NOMO-1 treated with dmso at 0.1 percent for 144 hours (cell line): ENCODE data around the gene ROCK2.

Source experiments
- DNase-seq: peaks from one replicate; lab custom pipeline; 2025; ENCODE audit not compliant: unreplicated experiment; lab: John Stamatoyannopoulos, UW

ROCK2 gene

GRCh38 chr2:11367170-11367730, 22.8 kb upstream of the ROCK2 start:
- no peak for DNase-seq

GRCh38 chr2:11366326-11366741, 21.9 kb upstream of the ROCK2 start:
- DNase-seq, result no peak

GRCh38 chr2:11365096-11365879, 20.9 kb upstream of the ROCK2 start:
- DNase-seq, result no peak

- no peak for DNase-seq
These were observed 20.1 kb upstream of the ROCK2 start for GRCh38 chr2:11364565-11364887.

DNA sequence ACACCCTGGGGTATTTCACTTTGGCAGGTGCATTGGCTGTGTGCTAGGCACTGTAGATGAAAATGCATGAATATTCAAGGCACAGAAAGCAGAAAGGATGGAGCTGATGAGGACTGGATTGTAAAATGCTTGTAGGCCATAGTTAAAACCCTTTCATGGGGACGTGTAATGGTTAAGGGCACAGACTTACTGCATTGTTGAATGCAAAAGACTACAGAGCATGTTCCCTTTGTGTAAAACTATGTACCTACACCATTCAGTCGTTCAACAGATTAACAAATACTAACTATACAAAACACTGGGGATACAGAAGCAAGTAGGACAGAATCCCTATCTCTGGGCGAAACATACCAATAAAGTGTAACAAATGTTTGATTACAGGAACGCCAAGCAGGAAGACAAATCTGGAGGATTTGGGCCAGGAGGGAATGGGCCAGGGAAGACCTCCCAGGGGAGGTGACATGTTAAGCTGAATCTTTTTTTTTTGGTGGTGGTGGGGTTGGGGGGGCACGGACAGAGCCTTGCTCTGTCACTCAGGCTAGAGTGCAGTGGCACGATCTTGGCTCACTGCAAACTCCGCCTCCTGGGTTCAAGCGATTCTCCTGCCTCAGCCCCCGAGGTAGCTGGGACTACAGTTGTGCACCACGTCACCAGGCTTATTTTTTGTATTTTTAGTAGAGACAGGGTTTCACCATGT, 19.6 kb upstream of the ROCK2 start:
- DNase-seq, result no peak

DNA sequence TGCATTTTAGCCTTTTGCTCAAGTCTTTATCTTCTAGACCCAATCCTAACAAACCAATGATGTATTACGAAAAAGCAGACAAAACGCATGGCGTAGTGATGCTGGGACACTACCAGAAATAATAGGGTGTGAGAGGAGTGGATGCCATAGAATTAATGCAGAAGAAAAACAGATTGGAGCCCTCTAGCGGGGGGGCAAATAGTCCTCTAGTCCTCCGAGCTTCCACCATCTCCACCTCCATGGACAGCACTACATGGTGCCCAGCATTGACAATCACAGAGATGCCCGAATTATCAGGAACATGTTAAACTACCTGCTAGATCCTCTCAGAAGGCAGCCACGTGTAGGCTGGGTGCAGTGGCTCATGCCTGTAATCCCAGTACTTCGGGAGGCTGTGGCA, 15.4 kb upstream of the ROCK2 start:
- no peak for DNase-seq

DNA sequence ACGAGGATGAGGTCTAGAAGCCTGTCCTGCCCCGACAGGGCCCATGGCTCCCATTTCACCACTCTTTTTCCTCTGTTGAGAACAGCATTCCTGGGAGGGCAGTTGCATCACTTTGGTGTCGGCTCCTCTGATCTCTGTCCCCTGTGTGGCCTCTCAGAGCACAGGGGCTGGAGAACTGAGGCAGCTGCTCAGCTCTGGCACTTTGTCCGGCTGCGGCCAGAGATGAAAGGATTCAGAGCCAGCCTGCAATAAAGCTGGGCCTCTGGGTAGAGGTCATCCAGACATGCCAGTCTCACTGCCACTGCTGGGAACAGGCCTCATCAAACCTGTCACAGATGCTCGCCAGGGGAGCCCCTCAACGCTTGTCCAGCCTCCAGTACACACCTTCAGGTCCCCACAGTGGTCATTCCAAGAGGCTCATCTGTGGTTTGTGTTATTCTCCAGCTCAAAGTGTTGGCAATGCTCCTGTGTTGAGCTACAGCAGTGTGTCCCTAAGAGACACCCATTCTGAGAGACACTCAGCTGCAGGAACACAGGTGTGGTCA, 13.1 kb upstream of the ROCK2 start:
- DNase-seq, result no peak

GRCh38 chr2:11356764-11357163, 12.3 kb upstream of the ROCK2 start:
- DNase-seq, result no peak

- no peak for DNase-seq
These were observed 11.0 kb upstream of the ROCK2 start for GRCh38 chr2:11355194-11356053.

- no peak for DNase-seq
These were observed 10.1 kb upstream of the ROCK2 start for GRCh38 chr2:11354363-11355154.

DNA sequence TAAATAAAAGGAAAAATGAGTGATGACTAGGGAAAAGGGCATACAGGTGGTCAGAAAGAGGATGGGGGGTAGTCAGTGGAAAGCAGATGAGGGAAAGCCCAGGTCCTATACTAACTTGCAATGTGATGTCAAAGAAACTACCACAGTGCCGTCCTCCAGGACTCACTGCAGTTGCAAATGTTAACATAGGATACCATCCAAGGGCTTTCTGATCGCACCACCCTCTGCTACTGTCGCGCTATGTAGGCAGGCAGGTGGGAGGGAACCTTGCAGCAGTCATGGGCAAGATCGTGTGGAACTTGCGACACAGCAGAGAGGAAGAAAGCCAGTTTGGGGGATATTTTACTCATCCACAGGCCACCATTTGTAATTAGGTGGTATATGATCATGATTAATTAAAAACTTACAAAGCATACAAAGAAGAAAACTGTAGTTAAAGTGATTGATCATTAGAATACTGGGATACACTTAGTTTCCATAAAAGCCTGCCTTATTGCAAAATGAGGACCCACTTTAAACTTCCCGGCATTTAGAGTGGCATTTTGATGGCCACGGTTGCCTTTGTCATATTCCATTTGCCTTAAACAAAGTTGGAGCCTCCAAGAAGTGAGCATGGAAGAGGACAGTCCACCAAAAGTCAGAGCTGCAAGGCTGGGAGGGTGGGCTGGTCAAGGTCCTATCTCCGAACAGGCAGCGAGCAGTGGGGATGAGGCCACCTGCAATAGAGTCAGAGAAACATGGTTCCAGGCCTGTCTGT, 8.5 kb upstream of the ROCK2 start:
- DNase-seq, result no peak

DNA sequence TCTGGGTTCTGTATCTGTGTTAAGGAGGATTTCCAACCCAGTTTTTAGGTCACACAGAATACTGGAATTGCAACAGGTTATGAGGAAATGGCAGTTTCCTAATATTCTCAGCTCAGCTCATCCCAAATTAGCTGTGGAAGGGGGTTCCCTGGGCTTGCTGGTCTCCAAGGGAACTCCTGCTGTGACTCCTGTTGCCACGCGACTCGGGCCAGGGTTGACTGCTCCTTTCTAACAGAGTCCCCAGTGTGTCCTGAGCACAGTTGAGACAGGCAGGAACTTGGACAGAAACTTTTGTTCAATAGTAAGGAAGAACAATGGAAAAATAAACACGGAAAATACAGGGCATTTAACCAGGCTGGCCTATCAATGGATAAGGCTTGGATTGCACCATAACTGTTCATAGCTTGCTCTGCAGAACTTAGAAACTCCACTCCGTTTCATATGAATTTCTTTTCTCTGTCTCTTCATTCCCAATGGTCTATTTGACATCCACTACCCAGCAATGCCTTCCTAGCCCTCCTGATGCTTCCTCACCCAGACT, 3.8 kb upstream of the ROCK2 start:
- no peak for DNase-seq

GRCh38 chr2:11347403-11347959, 3.0 kb upstream of the ROCK2 start:
- no peak for DNase-seq

GRCh38 chr2:11346023-11346482, 1.6 kb upstream of the ROCK2 start:
- no peak for DNase-seq

- peak; percentile 43 for DNase-seq
These were observed 681 bp upstream of the ROCK2 start for GRCh38 chr2:11344956-11345677.

- DNase-seq, result no peak
These were observed 640 bp downstream of the ROCK2 start for GRCh38 chr2:11343650-11344341.

DNA sequence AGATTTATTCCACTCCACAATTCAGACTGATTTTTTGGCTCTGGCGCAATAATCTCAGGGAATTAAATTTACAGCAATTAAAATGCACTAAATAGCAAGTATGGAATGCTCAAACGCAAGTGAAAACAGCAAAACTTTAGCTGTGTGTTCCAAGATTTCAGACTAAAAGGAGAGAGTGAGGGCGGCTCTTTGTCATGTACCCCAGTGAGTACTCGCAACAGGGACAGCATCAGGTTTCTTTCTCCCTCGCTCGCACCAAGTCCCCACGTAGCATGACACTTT, 1.1 kb downstream of the ROCK2 start:
- DNase-seq, result no peak
